SU-DHL-6 (cell line): ENCODE data around the gene OXSR1.

Source experiments
- H2AFZ ChIP-seq: fragments of 200-600 bp; sonication (generic); 2 replicates; pipeline ENCODE4 v1.6.1; 2014; ENCODE audit warnings: low read depth, mild to moderate bottlenecking, moderate library complexity, mixed read lengths, antibody characterized with exemption, low read length; ENCODE audit not compliant: severe bottlenecking
- H3F3A ChIP-seq: fragments of 200-600 bp; shearing (Covaris generic); 2 replicates; pipeline ENCODE4 v1.6.0; 2016; ENCODE audit warnings: antibody characterized with exemption, mild to moderate bottlenecking; ENCODE audit not compliant: insufficient read depth
- H3K27ac ChIP-seq: fragments of 200-600 bp; sonication (generic); 2 replicates; pipeline ENCODE4 v1.5.1; 2016; ENCODE audit warnings: low read depth, mild to moderate bottlenecking, low read length, moderate library complexity, mixed read lengths
- H3K27me3 ChIP-seq: fragments of 200-600 bp; sonication (generic), shearing (Covaris generic); 2 replicates; pipeline ENCODE4 v1.6.0; 2014; ENCODE audit warnings: mild to moderate bottlenecking, low read length
- H3K36me3 ChIP-seq: fragments of 200-600 bp; sonication (generic); 2 replicates; pipeline ENCODE4 v1.6.1; 2014; ENCODE audit warnings: mild to moderate bottlenecking, low read length, mixed read lengths
- H3K4me2 ChIP-seq: fragments of 300-600, 200-600 bp; shearing (Covaris generic), sonication (generic); 2 replicates; pipeline ENCODE4 v1.6.0; 2014; ENCODE audit warnings: low read length, low read depth, mild to moderate bottlenecking; ENCODE audit not compliant: poor library complexity, severe bottlenecking
- H3K4me3 ChIP-seq: fragments of 200-600 bp; sonication (generic); 2 replicates; pipeline ENCODE4 v1.5.1; 2014; ENCODE audit warnings: antibody characterized with exemption, low read length, mild to moderate bottlenecking, mixed read lengths; ENCODE audit not compliant: insufficient read depth, poor library complexity, severe bottlenecking
- H3K79me2 ChIP-seq: fragments of 200-600 bp; sonication (generic); 2 replicates; pipeline ENCODE4 v1.6.1; 2014; ENCODE audit warnings: mild to moderate bottlenecking, low read length, moderate library complexity; ENCODE audit not compliant: insufficient read depth
- H3K9ac ChIP-seq: fragments of 200-600 bp; sonication (generic); 2 replicates; pipeline ENCODE4 v1.7.0; 2014; ENCODE audit warnings: mild to moderate bottlenecking, low read length
- H3K9me2 ChIP-seq: fragments of 200-600 bp; sonication (generic); replicated peaks from 2 replicates; pipeline ENCODE4 v1.6.1; 2014; ENCODE audit warnings: low read length; ENCODE audit not compliant: insufficient read depth
- H3K9me3 ChIP-seq: fragments of 200-600 bp; sonication (generic); 2 replicates; pipeline ENCODE4 v1.6.1; 2014; ENCODE audit warnings: low read length, mixed read lengths; ENCODE audit not compliant: insufficient read depth
- H4K20me1 ChIP-seq: fragments of 200-600 bp; sonication (generic); 2 replicates; pipeline ENCODE4 v1.6.1; 2014; ENCODE audit warnings: low read depth, mild to moderate bottlenecking, antibody characterized with exemption, low read length, moderate library complexity, mixed read lengths
- EZH2phosphoT487 ChIP-seq: fragments of 200-600 bp; sonication (generic), shearing (Covaris generic); conservative IDR thresholded peaks from 2 replicates; pipeline ENCODE4 v1.6.1; 2018; ENCODE audit warnings: mild to moderate bottlenecking, antibody characterized with exemption, low read length, moderate library complexity, mixed read lengths
- TF ChIP-seq, protein P1 (sequence below): fragments of 200-600 bp; sonication (generic); IDR thresholded peaks from one replicate; pipeline ENCODE4 v1.5.1; 2017; ENCODE audit warnings: antibody characterized with exemption, mild to moderate bottlenecking, low read length, moderate library complexity; ENCODE audit not compliant: insufficient read depth, poor library complexity, severe bottlenecking

OXSR1 gene

DNA sequence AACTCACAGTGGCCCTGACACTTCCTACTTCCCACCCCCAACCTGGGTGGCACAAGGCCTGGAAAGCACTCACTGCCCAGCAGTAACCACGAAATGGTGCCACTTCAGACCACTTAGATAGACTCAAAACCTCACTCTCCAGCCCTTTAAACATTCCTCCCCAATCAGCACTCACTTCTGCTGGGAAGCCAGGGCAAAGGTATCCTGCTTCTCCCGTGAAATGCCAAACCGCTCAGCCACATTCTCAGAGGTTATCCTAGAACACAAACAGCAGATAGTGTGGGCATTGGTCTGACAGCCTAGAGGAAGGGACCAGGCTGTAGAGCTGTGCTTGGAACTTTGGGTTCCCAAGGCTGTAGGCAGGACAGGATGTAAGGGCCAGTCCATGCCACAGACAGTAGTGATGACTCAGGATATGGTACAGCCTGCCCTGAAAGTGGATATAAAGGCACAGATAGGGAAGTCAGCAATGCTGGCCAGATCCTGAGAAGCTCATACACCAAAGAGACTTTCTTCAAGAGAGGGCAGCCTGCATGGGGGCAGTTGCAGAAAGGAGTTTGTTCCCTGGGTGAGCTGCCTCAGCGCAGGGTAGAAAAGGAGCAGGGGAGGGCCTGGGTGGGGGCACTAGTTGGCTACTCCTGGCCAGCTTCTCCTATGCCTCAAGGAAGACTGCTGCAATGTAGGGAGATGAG, 37.6 kb upstream of the OXSR1 start:
- Histone ChIP-seq H3K27me3 (no peaks in the 10 kb centered on the region), H3K27ac (no peak overlapping the region), H4K20me1 (no peaks in the 10 kb centered on the region), H3K4me2 (no peak overlapping the region), H2AFZ (no peak overlapping the region), H3K79me2 (no peaks in the 10 kb centered on the region), H3K9me2 (no peaks in the 10 kb centered on the region), H3F3A (no peaks in the 10 kb centered on the region), H3K9me3 (no peaks in the 10 kb centered on the region), H3K4me3 (no peak overlapping the region), H3K9ac (no peak overlapping the region), H3K36me3 (peaks cover 9% of the 10 kb centered on the region; the same call in 1 of the 2 replicates)
- TF ChIP-seq EZH2phosphoT487: no peak
- TF ChIP-seq, protein P1, sequence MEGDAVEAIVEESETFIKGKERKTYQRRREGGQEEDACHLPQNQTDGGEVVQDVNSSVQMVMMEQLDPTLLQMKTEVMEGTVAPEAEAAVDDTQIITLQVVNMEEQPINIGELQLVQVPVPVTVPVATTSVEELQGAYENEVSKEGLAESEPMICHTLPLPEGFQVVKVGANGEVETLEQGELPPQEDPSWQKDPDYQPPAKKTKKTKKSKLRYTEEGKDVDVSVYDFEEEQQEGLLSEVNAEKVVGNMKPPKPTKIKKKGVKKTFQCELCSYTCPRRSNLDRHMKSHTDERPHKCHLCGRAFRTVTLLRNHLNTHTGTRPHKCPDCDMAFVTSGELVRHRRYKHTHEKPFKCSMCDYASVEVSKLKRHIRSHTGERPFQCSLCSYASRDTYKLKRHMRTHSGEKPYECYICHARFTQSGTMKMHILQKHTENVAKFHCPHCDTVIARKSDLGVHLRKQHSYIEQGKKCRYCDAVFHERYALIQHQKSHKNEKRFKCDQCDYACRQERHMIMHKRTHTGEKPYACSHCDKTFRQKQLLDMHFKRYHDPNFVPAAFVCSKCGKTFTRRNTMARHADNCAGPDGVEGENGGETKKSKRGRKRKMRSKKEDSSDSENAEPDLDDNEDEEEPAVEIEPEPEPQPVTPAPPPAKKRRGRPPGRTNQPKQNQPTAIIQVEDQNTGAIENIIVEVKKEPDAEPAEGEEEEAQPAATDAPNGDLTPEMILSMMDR: no peak

DNA sequence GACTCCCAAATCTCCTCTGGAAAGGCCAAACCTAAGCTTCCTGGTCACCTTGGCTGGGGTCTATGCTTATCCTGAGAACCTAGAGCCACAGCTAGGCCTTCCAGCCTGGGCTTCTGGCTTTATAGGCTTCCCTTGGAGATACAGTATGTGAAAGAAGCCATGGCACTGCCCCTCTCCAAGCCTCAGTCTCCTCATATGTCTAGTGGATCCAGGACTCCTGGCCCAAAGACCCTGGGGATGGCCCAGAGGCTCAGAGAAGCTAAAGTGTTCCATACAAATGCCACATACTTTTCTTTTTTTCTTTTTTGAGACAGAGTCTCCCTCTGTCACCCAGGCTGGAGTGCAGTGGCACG, 37.1 kb upstream of the OXSR1 start:
- Histone ChIP-seq H3K9me3 (no peaks in the 10 kb centered on the region), H3K36me3 (peaks cover 9% of the 10 kb centered on the region; the same call in 1 of the 2 replicates), H3K27me3 (no peaks in the 10 kb centered on the region), H3F3A (no peaks in the 10 kb centered on the region), H3K9ac (no peak overlapping the region), H3K4me2 (no peak overlapping the region), H4K20me1 (no peaks in the 10 kb centered on the region), H3K27ac (no peak overlapping the region), H3K9me2 (no peaks in the 10 kb centered on the region), H3K4me3 (no peak overlapping the region), H3K79me2 (no peaks in the 10 kb centered on the region), H2AFZ (no peak overlapping the region)
- TF ChIP-seq, protein P1: no peak
- no peak for TF ChIP-seq EZH2phosphoT487

DNA sequence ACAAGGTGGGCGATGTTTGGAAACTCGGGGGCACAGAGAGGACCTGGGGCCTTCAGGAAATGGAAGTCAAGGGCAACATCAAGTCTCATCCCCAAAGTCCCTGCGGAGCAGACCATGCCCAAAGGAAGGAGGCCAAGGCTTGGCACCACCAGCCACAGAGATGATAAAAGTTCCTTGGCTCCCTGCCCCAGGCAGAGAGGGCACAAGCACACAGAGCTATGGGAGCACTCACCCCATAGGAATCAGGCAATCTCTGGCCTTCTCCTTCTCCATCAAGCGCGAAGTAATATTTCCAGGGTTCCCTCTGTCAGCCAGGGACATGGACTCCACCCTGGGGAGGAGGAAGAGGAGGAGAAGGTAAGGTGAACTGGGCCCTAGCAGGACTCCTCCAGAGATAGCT, 36.3 kb upstream of the OXSR1 start:
- peaks cover 9% of the 10 kb centered on the region; the same call in 1 of the 2 replicates for H3K36me3 ChIP-seq
- no peaks in the 10 kb centered on the region for H3F3A ChIP-seq
- no peak overlapping the region for H3K9ac ChIP-seq
- H3K4me3 ChIP-seq: no peak overlapping the region
- no peak overlapping the region for H3K27ac ChIP-seq
- H3K4me2 ChIP-seq: no peak overlapping the region
- H4K20me1 ChIP-seq: no peaks in the 10 kb centered on the region
- no peaks in the 10 kb centered on the region for H3K79me2 ChIP-seq
- TF ChIP-seq, protein P1: no peak
- no peak for TF ChIP-seq EZH2phosphoT487
- H3K9me3 ChIP-seq: no peaks in the 10 kb centered on the region
- H3K27me3 ChIP-seq: no peaks in the 10 kb centered on the region
- H3K9me2 ChIP-seq: no peaks in the 10 kb centered on the region
- no peak overlapping the region for H2AFZ ChIP-seq
